GM21737 (cell line): ENCODE measurements around the gene PCNT.

Experiments used
- ATAC-seq: cut with Tn5 transposase; IDR thresholded peaks from one replicate; pipeline ENCODE4 v1.9.1; 2021; ENCODE audit warnings: mild to moderate bottlenecking, moderate library complexity; ENCODE audit not compliant: unreplicated experiment

PCNT gene

GRCh38 chr21:46471514-46471913, 147.6 kb downstream of the PCNT start:
- no peak for ATAC-seq

GRCh38 chr21:46472246-46472645, 148.3 kb downstream of the PCNT start:
- ATAC-seq: no peak

- ATAC-seq: no peak
Observed at GRCh38 chr21:46474382-46474781, 150.4 kb downstream of the PCNT start.

GRCh38 chr21:46475296-46475695, 151.3 kb downstream of the PCNT start:
- ATAC-seq: no peak

- no peak for ATAC-seq
Observed at GRCh38 chr21:46477765-46478164, 153.8 kb downstream of the PCNT start.

- ATAC-seq: no peak
Observed at GRCh38 chr21:46478910-46479309, 155.0 kb downstream of the PCNT start.

GRCh38 chr21:46480466-46480865, 156.5 kb downstream of the PCNT start:
- ATAC-seq: no peak

GRCh38 chr21:46482225-46482845, 158.4 kb downstream of the PCNT start:
- no peak for ATAC-seq

- ATAC-seq: no peak
Observed at GRCh38 chr21:46482846-46483231, 158.9 kb downstream of the PCNT start.

GRCh38 chr21:46483300-46484295, 159.6 kb downstream of the PCNT start:
- ATAC-seq: no peak

- no peak for ATAC-seq
Observed at GRCh38 chr21:46486481-46487126, 162.6 kb downstream of the PCNT start.

GRCh38 chr21:46489162-46489663, 165.3 kb downstream of the PCNT start:
- no peak for ATAC-seq

GRCh38 chr21:46489800-46490199, 165.8 kb downstream of the PCNT start:
- ATAC-seq: no peak

- no peak for ATAC-seq
Observed at GRCh38 chr21:46491553-46491952, 167.6 kb downstream of the PCNT start.

GRCh38 chr21:46492851-46493250, 168.9 kb downstream of the PCNT start:
- no peak for ATAC-seq

- no peak for ATAC-seq
Observed at GRCh38 chr21:46493828-46494227, 169.9 kb downstream of the PCNT start.
